ENCODE results near the gene SLC66A1.
"Not testable (repeated sequence)": the region's sequence is repeated elsewhere in the genome, so short reads cannot be mapped to it uniquely, and the experiment has no call there.

The SLC66A1 gene
- 3.9 to 7.1 (median 4.4) reads per million in 3 experiments for total RNA-seq

- DNase-seq = peak; percentile 79
These were observed at the start of gene SLC66A1, which contains the start of gene AKR7A2 for GRCh38 chr1:19311931-19312781. Gene SLC66A1 (plus strand): TSS chr1:19312326. CDS start chr1:19317678, 5,352 bp downstream. Gene AKR7A2 (minus strand): TSS chr1:19312144. CDS start chr1:19312124, 20 bp downstream.

GRCh38 chr1:19262744-19263143 is 49.4 kb upstream of the SLC66A1 start:
- DNase-seq = no peak

GRCh38 chr1:19268445-19268844 is 43.7 kb upstream of the SLC66A1 start:
- DNase-seq = no peak

GRCh38 chr1:19269427-19270342 is 42.4 kb upstream of the SLC66A1 start:
- DNase-seq = not testable (repeated sequence)

GRCh38 chr1:19270343-19270730 is 41.8 kb upstream of the SLC66A1 start:
- not testable (repeated sequence) for DNase-seq

- no peak for DNase-seq
These were observed 40.1 kb upstream of the SLC66A1 start for GRCh38 chr1:19272064-19272463.

GRCh38 chr1:19273106-19273843 is 38.9 kb upstream of the SLC66A1 start:
- DNase-seq = no peak

GRCh38 chr1:19273844-19274531 is 38.1 kb upstream of the SLC66A1 start:
- not testable (repeated sequence) for DNase-seq

GRCh38 chr1:19274636-19275035 is 37.5 kb upstream of the SLC66A1 start:
- DNase-seq = no peak

- DNase-seq = no peak
These were observed 28.2 kb upstream of the SLC66A1 start for GRCh38 chr1:19283891-19284290.

GRCh38 chr1:19284881-19285280 is 27.2 kb upstream of the SLC66A1 start:
- DNase-seq = no peak

- not testable (repeated sequence) for DNase-seq
These were observed 26.8 kb upstream of the SLC66A1 start for GRCh38 chr1:19285366-19285765.

- not testable (repeated sequence) for DNase-seq
These were observed 26.3 kb upstream of the SLC66A1 start for GRCh38 chr1:19285807-19286206.

- no peak for DNase-seq
These were observed 24.5 kb upstream of the SLC66A1 start for GRCh38 chr1:19287436-19288185.

GRCh38 chr1:19288324-19289241 is 23.5 kb upstream of the SLC66A1 start, which contains the start of gene AKR7A3:
Gene AKR7A3 (minus strand): TSS chr1:19288770. CDS start chr1:19288709, 61 bp downstream.
- DNase-seq = peak; percentile 50

GRCh38 chr1:19289244-19289643 is 22.9 kb upstream of the SLC66A1 start:
- DNase-seq = no peak

- no peak for DNase-seq
These were observed 17.5 kb upstream of the SLC66A1 start for GRCh38 chr1:19294638-19295037.

GRCh38 chr1:19300211-19300610 is 11.9 kb upstream of the SLC66A1 start:
- no peak for DNase-seq

GRCh38 chr1:19304081-19304480 is 8.0 kb upstream of the SLC66A1 start:
- not testable (repeated sequence) for DNase-seq

- DNase-seq = no peak
These were observed 6.2 kb upstream of the SLC66A1 start for GRCh38 chr1:19305880-19306279.

Data from central memory CD4-positive, alpha-beta T cell (primary cell).